Stimulated activated CD4-positive, alpha-beta T cell treated with anti-CD3 and anti-CD28 coated beads, TNF-alpha, amount 100 ng/mL, for 1 hour (primary cell): ENCODE data around the gene ANTKMT.

Experiments
- DNase-seq, 3 donors: peaks; one replicate each; pipeline ENCODE4 v3.0.0-alpha.2; 2020; ENCODE audit warnings: low read depth in 3 of 3, low spot score in 1 of 3

Gene ANTKMT

DNA sequence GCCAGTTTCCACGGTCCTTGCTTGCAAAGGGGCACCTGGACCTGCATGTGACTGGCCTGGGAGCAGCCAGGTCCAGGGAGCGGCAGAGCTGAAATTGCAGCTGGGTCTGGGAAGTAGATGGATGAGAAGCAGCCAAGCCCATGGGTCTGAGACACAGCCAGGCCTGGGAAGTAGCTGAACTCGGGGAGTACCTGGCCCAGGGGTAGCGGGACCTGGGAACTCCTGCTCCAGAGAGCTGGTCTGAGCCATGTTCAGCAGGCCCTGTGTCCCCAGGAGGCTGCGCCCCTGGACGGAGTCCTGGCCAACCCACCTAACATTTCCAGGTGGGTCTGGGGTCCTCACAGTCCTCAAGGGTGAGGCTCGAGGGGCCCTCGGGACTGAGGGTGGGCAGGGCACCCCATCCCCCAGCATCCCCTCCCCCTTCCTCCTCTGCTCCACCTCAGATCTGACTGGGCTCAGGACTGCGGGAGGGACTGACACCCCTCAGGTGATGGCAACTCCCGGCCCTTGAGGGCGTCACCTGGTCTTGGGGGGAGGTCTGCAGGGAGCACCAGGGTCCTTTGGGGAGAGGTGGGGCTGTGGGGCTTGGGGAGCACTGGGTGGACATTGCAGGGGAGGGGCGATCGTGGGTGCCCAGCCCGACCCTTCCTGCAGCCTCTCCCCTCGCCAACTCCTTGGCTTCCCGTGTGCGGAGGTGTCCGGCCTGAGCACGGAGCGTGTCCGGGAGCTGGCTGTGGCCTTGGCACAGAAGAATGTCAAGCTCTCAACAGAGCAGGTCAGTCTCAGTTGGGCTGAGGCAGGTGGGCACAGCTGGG lies 42.6 kb downstream of the ANTKMT start:
- no peak for DNase-seq

- no peak for DNase-seq
These were observed 43.3 kb downstream of the ANTKMT start for GRCh38 chr16:764184-764750.

DNA sequence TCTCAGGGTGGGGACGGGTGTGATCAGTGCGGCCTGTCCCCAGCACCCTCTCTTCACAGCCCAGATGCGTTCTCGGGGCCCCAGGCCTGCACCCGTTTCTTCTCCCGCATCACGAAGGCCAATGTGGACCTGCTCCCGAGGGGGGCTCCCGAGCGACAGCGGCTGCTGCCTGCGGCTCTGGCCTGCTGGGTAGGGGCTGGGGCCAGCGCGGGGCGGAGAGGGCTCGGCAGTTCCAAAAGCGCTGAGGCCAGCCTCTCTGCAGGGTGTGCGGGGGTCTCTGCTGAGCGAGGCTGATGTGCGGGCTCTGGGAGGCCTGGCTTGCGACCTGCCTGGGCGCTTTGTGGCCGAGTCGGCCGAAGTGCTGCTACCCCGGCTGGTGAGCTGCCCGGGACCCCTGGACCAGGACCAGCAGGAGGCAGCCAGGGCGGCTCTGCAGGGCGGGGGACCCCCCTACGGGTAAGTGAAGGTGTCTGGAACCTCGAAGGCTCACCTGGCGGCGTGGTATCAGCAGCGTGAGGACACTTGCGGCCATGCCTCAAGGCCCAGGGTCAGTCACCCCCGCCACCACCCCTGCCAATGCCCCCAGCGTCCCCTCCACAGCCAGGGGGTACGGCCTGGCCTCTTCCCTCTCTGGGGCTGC lies 44.0 kb downstream of the ANTKMT start:
- no peak for DNase-seq

DNA sequence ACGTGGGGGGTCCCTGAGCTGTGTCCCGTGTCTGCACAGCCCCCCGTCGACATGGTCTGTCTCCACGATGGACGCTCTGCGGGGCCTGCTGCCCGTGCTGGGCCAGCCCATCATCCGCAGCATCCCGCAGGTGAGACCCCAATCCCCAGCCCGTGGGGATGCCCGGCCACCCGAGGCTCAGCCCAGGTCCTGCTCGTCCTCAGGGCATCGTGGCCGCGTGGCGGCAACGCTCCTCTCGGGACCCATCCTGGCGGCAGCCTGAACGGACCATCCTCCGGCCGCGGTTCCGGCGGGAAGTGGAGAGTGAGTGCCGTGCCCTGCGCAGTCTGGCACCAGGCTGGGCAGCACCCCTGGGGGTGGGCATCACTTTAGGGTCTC lies 44.5 kb downstream of the ANTKMT start:
- DNase-seq: no peak

GRCh38 chr16:766008-766819 lies 45.3 kb downstream of the ANTKMT start:
- no peak for DNase-seq

- no peak for DNase-seq
These were observed 46.1 kb downstream of the ANTKMT start for GRCh38 chr16:766820-767640.

DNA sequence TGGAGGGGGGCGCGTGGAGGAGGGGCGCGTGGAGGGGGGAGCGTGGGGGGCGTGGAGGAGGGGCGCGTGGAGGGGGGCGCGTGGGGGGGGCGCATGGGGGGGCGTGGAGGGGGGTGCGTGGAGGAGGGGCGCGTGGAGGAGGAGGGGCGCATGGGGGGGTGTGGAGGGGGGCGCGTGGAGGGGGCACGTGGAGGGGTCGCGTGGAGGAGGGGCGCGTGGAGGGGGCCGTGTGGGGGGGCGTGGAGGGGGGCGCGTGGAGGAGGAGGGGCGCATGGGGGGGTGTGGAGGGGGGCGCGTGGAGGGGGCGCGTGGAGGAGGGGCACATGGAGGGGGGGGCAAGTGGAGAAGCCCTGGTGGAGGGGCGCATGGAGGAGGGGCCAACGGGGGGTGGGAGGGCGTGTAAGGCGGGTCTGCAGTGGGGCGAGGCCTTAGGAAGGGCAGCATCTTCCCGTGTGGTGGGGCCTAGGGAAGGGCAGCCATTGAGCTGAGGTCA lies 46.8 kb downstream of the ANTKMT start:
- no peak for DNase-seq

GRCh38 chr16:768428-768827 lies 47.5 kb downstream of the ANTKMT start:
- no peak for DNase-seq

- no peak for DNase-seq
These were observed 48.3 kb downstream of the ANTKMT start for GRCh38 chr16:769184-769784.

DNA sequence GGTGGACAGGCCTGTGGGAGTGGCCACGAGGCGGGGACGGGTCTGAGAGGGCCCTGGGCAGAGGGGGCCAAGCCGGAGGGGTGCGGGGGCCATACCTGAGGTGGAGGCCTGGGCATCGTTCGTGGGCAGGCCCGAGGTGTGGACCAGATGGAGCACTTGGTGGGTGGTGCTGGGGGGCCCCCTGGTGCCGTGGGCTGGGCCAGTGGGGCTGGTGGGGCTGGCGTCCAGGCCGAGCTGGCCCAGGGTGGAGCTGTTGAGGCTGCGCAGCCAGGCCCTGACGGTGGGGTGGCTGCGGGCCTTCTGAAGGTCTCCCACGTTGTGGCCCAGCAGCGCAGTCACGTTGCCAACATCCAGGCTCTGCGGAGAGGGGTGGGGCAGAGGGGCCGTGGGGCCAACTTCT lies 49.0 kb downstream of the ANTKMT start:
- DNase-seq: no peak

- no peak for DNase-seq
These were observed 49.5 kb downstream of the ANTKMT start for GRCh38 chr16:770411-770810.
